ENCODE data around the gene RYR2.

RYR2 gene

GRCh38 chr1:237751090-237751489 lies 709.1 kb downstream of the RYR2 start:
- DNase-seq (ENCODE audit: extremely low spot score): no peak

GRCh38 chr1:237754627-237755026 lies 712.6 kb downstream of the RYR2 start:
- TF ChIP-seq CTCF (IDR thresholded peaks at IDR 0.05; ENCODE audit: control extremely low read depth, extremely low read depth, low read depth, missing control alignments): no peak
- ChIA-PET CTCF (interaction anchor here (1.4 kb wide), 1 partner anchor 11 kb away, joined by 4 read pairs; no protein-coding TSS in a partner anchor), POLR2A (no interaction called here)
- DNase-seq (ENCODE audit: extremely low spot score): no peak

More at GRCh38 chr1:237751090-237751489, 709.1 kb downstream of the RYR2 start:
- ChIA-PET POLR2A (no interaction called here), CTCF (no interaction called here)
- TF ChIP-seq CTCF (IDR thresholded peaks at IDR 0.05; ENCODE audit: control extremely low read depth, extremely low read depth, low read depth, missing control alignments): no peak

DNA sequence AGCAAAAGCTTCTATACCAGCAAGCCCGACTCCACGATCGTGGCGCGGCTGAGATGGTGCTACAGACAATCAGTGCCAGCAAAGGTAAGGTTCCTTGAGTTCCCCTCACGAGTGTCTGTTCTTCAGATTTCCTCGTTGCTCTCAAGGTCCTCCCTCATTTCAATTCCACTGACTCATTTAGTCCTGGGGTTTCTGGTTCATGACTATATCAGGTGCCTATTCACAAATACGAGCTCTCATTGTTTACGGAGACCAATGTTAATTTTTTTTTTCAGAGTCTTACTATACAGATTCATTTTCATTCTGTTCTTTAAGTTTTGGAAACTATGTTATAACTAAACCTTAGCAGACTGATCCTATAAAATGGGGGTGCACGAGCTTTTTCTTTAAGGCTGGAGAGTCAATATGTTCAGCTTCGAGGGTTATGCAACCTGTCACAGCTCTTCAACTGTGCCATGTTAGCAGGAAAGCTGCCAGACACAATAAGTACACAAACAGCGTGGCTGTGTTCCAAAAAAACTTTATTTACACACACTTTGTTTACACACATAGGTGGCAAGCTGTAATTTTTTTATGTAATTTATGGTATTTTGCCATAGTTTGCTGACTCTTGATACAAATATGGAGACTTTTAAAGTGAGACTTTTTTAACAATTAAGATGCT lies 714.5 kb downstream of the RYR2 start:
- TF ChIP-seq CTCF (IDR thresholded peaks at IDR 0.05; ENCODE audit: control extremely low read depth, extremely low read depth, low read depth, missing control alignments): no peak
- CTCF ChIA-PET: no interaction called here
- DNase-seq (ENCODE audit: extremely low spot score): no peak
- POLR2A ChIA-PET: no interaction called here

- DNase-seq (ENCODE audit: extremely low spot score): no peak
- POLR2A ChIA-PET: no interaction called here
- CTCF ChIA-PET: no interaction called here
- TF ChIP-seq CTCF (IDR thresholded peaks at IDR 0.05; ENCODE audit: control extremely low read depth, extremely low read depth, low read depth, missing control alignments): no peak
These were observed 717.4 kb downstream of the RYR2 start for GRCh38 chr1:237759377-237759776.

DNA sequence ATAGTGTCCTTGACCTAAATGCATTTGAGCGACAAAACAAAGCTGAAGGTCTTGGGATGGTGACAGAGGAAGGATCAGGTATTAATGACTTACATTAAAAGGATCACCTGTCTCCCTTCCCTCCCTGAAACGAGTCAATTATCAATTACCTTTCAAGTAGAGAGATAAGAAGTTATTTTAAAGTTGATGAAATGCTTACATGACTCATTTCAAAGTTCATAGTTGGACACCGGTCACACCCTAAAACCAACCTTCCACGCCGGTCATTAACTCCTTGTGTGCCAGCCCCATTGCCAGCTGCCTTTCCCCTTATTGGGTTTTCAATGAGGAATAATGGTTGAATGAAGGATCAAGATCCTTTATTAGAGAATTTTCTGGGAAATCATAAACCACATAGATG lies 719.0 kb downstream of the RYR2 start:
- POLR2A ChIA-PET: no interaction called here
- no peak for TF ChIP-seq CTCF (IDR thresholded peaks at IDR 0.05; ENCODE audit: control extremely low read depth, extremely low read depth, low read depth, missing control alignments)
- CTCF ChIA-PET: interaction anchor here (0.7 to 1.1 kb wide), 2 partner anchors 46 to 56 kb away, joined by 3 read pairs; no protein-coding TSS in a partner anchor
- no peak for DNase-seq (ENCODE audit: extremely low spot score)

DNA sequence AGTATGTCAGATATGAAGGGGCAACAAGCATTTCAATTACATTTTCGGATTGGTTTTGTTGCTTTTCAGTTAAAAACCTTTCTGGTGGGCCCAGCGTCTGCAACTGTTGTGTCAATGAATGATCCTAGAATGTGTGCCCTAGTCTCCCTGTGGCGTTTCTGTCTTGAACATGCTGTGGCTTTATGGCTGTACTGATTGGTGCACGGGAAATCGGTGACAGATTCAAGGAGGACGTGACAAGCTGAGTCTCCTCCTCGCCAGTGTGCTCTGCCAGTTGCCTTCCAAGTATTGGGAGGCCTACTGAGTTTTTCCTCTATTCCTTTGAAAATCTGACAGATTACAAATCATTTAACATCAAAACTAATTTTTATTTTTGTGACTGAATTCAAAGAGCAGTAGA lies 721.2 kb downstream of the RYR2 start:
- no peak for DNase-seq (ENCODE audit: extremely low spot score)
- ChIA-PET POLR2A (no interaction called here), CTCF (interaction anchor here (1.6 kb wide), 1 partner anchor 10 kb away, joined by 3 read pairs; no protein-coding TSS in a partner anchor)
- no peak for TF ChIP-seq CTCF (IDR thresholded peaks at IDR 0.05; ENCODE audit: control extremely low read depth, extremely low read depth, low read depth, missing control alignments)

Measured in GM10248 (cell line).